22Rv1 (cell line): ENCODE data around the gene DZIP1L.

Experiments
- CTCF ChIP-seq: fragments of 450-650 bp; IDR thresholded peaks from 2 replicates; pipeline ENCODE4 v1.5.1; 2017; ENCODE audit warnings: mild to moderate bottlenecking
- ZFX ChIP-seq: fragments of 450-650 bp; IDR thresholded peaks from 2 replicates; pipeline ENCODE4 v1.6.1; 2017; ENCODE audit warnings: antibody characterized with exemption, borderline replicate concordance

- TF ChIP-seq CTCF = no peak
- TF ChIP-seq ZFX = no peak
Measured at GRCh38 chr3:138103466-138103865, 11.9 kb downstream of the DZIP1L start.
